Adrenal gland (tissue), 12 donors: Measurements from ENCODE around the gene INF2. TPM values are rescaled to one million over a fixed set of nuclear protein-coding genes. Genes with fewer than 3 reads are reported as not detected.
A peak's percentile ranks its signal among the peaks of the same experiment; 100 is the strongest.

Experiments used
- DNase-seq, 7 donors: peaks; one replicate each; pipeline ENCODE4 v3.0.0-alpha.2; 2019 to 2020
- H3K27ac ChIP-seq, 5 donors: fragments of 200-600 bp; sonication (generic) in 4 of 5; 1 replicate in 3 of 5; 2 replicates in 2 of 5; pipeline versions ENCODE4 v1.5.1 to v1.8.0; 2016 to 2020; ENCODE audit warnings: mild to moderate bottlenecking in 1 of 5
- H3K27me3 ChIP-seq: fragments of 200-600 bp; 2 replicates; pipeline ENCODE4 v1.8.0; 2021
- H3K36me3 ChIP-seq, 2 donors: fragments of 200-600 bp; replicated peaks in 1 of 2; 1 replicate in 1 of 2; 2 replicates in 1 of 2; pipeline versions ENCODE4 v1.5.1 to v1.8.0; 2018 to 2022
- H3K4me1 ChIP-seq, 2 donors: fragments of 200-600 bp; replicated peaks in 1 of 2; 1 replicate in 1 of 2; 2 replicates in 1 of 2; pipeline versions ENCODE4 v1.5.1 to v1.8.0; 2018 to 2021
- H3K4me3 ChIP-seq, 4 donors: fragments of 200-600 bp; sonication (generic) in 3 of 4; one replicate each; pipeline ENCODE4 v1.5.1; 2016 to 2018
- H3K9me3 ChIP-seq, 3 donors: fragments of 200-600 bp; sonication (generic) in 1 of 3; replicated peaks in 1 of 3; 1 replicate in 2 of 3; 2 replicates in 1 of 3; pipeline versions ENCODE4 v1.5.1 to v1.8.0; 2016 to 2021
- CTCF ChIP-seq, 6 experiments: fragments of 450-650 bp in 4 of 6; fragments of 200-600 bp in 2 of 6; sonication (generic) in 1 of 6; IDR thresholded peaks; 1 replicate in 5 of 6; 2 replicates in 1 of 6; pipeline versions ENCODE4 v1.5.1 to v1.8.0; 2016 to 2021; ENCODE audit warnings: antibody characterized with exemption in 6 of 6, mild to moderate bottlenecking in 2 of 6, moderate library complexity in 1 of 6
- POLR2A ChIP-seq, 2 donors: fragments of 450-650 bp; IDR thresholded peaks; one replicate each; pipeline ENCODE4 v1.6.1; 2017; ENCODE audit warnings: antibody characterized with exemption in 2 of 2, mild to moderate bottlenecking in 2 of 2, moderate library complexity in 1 of 2
- WGBS, 4 donors: extraction: QIAGEN DNeasy Blood & Tissue Kit in 2 of 4; methylation state at CpG; one replicate each; pipeline versions ENCODE4 v1.1.5 to v1.1.7; 2013 to 2017; 5-methylcytosine and 5-hydroxymethylcytosine counted together
- intact Hi-C, 2 donors: fragments of 100-400 bp; cut with DNase I; formaldehyde crosslinking; loops; one replicate each; pipeline versions ENCODE4 v1.14.1 to v1.15.0; 2022 to 2023
- polyA plus RNA-seq, 3 donors: library from polyadenylated mRNA; stranded (reverse); fragments of 200-250 nt in 2 of 3; fragments of 350-450 nt in 1 of 3; fragmentation: Illumina TruSeq in 1 of 3; extraction: RNeasy Lipid Tissue Mini Kit (QIAGEN cat#74804) in 1 of 3; gene quantifications; one replicate each; pipeline ENCODE4 v1.2.3, GENCODE V29; 2013 to 2014
- total RNA-seq, 9 donors: library from RNA; depleted of rRNA in 4 of 9; stranded (reverse); fragments of >200 nt in 4 of 9; fragments of 120-200 nt in 1 of 9; fragmentation: NEBNext Ultra II Directional in 1 of 9; extraction: Animal tissue kit (Norgen Biotek cat#: 25700) in 1 of 9; gene quantifications; one replicate each; pipeline versions ENCODE4 v1.1.0 to v1.2.4, GENCODE V29; 2013 to 2023
- donor health status: healthy with polysubstance abuse.
- donor health status: Bipolar disorder and iron deficiency.
- donor health status: DM: yes; HTN: yes; CAD: no.
- donor health status: DM: no; HTN: no; CAD: no.
- donor health status: DM: no; HTN: no; CAD: no.
- donor health status: DM: yes; HTN: yes; CAD: no.

Gene INF2
- total and polyA plus RNA-seq, 12 donors = 8.4 to 217 (median 62.0) TPM

- Histone ChIP-seq H3K9me3 (no peaks in the 10 kb centered on the region), H3K27me3 (no peaks in the 10 kb centered on the region), H3K27ac (peak overlapping the region in 2 of 5 donors; percentile 14 to 55), H3K36me3 (no peaks in the 10 kb centered on the region), H3K4me1 (no peaks in the 10 kb centered on the region), H3K4me3 (no peak overlapping the region)
- no peak for DNase-seq
- 80 to 93% (median 89%) methylated on average over 9 to 13 of the region's 13 CpGs for WGBS, 4 donors
- TF ChIP-seq POLR2A (IDR thresholded peaks at IDR 0.05) = no peak
- TF ChIP-seq CTCF (IDR thresholded peaks at IDR 0.05) = no peak
- intact Hi-C loops = no loop called here
These were observed 56.7 kb downstream of the INF2 start for GRCh38 chr14:104746071-104746545.

- intact Hi-C loops = no loop called here
- H3K4me3 ChIP-seq = no peak overlapping the region
- no peaks in the 10 kb centered on the region for H3K27me3 ChIP-seq
- peaks cover 0 to 2% of the 10 kb centered on the region in 2 donors for H3K4me1 ChIP-seq
- H3K9me3 ChIP-seq = no peaks in the 10 kb centered on the region
- no peaks in the 10 kb centered on the region for H3K36me3 ChIP-seq
- 69 to 85% (median 80%) methylated on average over 7 of the region's 7 CpGs for WGBS, 4 donors
- H3K27ac ChIP-seq = peak overlapping the region in 2 of 5 donors; percentile 17 to 55
- TF ChIP-seq CTCF (IDR thresholded peaks at IDR 0.05) (no peak), POLR2A (IDR thresholded peaks at IDR 0.05) (no peak)
- DNase-seq = no peak
These were observed 57.6 kb downstream of the INF2 start for GRCh38 chr14:104746934-104747481.

- Histone ChIP-seq H3K4me3 (no peak overlapping the region), H3K4me1 (peaks cover 0 to 4% of the 10 kb centered on the region in 2 donors), H3K9me3 (no peaks in the 10 kb centered on the region), H3K27me3 (no peaks in the 10 kb centered on the region), H3K27ac (peak overlapping the region in 2 of 5 donors; percentile 7 to 31), H3K36me3 (no peaks in the 10 kb centered on the region)
- TF ChIP-seq POLR2A (IDR thresholded peaks at IDR 0.05) (no peak), CTCF (IDR thresholded peaks at IDR 0.05) (no peak)
- no peak for DNase-seq
- 74 to 81% (median 77%) methylated on average over 4 to 9 of the region's 9 CpGs for WGBS, 4 donors
- intact Hi-C loops = no loop called here
These were observed 58.5 kb downstream of the INF2 start for GRCh38 chr14:104747876-104748275.

- H3K36me3 ChIP-seq = no peaks in the 10 kb centered on the region
- no peak overlapping the region for H3K4me3 ChIP-seq
- H3K9me3 ChIP-seq = no peaks in the 10 kb centered on the region
- H3K4me1 ChIP-seq = peaks cover 6 to 11% of the 10 kb centered on the region in 2 donors
- TF ChIP-seq CTCF (IDR thresholded peaks at IDR 0.05) (no peak), POLR2A (IDR thresholded peaks at IDR 0.05) (no peak)
- DNase-seq = no peak
- no peaks in the 10 kb centered on the region for H3K27me3 ChIP-seq
- H3K27ac ChIP-seq = peak overlapping the region in 1 of 5 donors; percentile 8
- intact Hi-C loops = no loop called here
- WGBS, 4 donors = 46 to 82% (median 72%) methylated on average over 2 to 11 of the region's 11 CpGs
These were observed 59.8 kb downstream of the INF2 start for GRCh38 chr14:104749111-104749649.
